Progenitor cell of endocrine pancreas (in vitro differentiated cells): ENCODE results near the gene PCYT1B. TPM values are rescaled to one million over a fixed set of nuclear protein-coding genes. Genes with fewer than 3 reads are reported as not detected.
"Not testable (repeated sequence)": the region's sequence is repeated elsewhere in the genome, so short reads cannot be mapped to it uniquely, and the experiment has no call there.

ENCODE experiments used
- DNase-seq: peaks from one replicate; pipeline ENCODE4 v3.0.0; 2021; ENCODE audit warnings: low spot score; ENCODE audit not compliant: unreplicated experiment
- H3K27ac Mint-ChIP-seq: 2 replicates; pipeline ENCODE4 v1.8.0; 2021; ENCODE audit warnings: mild to moderate bottlenecking, moderate library complexity, mixed read lengths
- H3K27me3 Mint-ChIP-seq: 2 replicates; pipeline ENCODE4 v1.8.0; 2021; ENCODE audit warnings: mixed read lengths
- H3K36me3 Mint-ChIP-seq: 2 replicates; pipeline ENCODE4 v1.8.0; 2022; ENCODE audit warnings: mixed read lengths; ENCODE audit not compliant: insufficient read depth
- H3K4me1 Mint-ChIP-seq: 2 replicates; pipeline ENCODE4 v1.8.0; 2021; ENCODE audit warnings: low read depth, mixed read lengths
- H3K4me3 Mint-ChIP-seq: 2 replicates; pipeline ENCODE4 v1.8.0; 2021; ENCODE audit warnings: low read depth, mild to moderate bottlenecking, moderate library complexity, mixed read lengths
- H3K9me3 Mint-ChIP-seq: 2 replicates; pipeline ENCODE4 v1.8.0; 2021; ENCODE audit warnings: low read depth, mixed read lengths
- total RNA-seq: library from RNA; stranded (reverse); gene quantifications from 2 replicates; pipeline ENCODE4 v1.2.1, GENCODE V29; 2021
- TF ChIP-seq, protein P1 (sequence below): fragments of 200-600 bp; sonication (generic); IDR thresholded peaks from one replicate; pipeline ENCODE4 v1.5.0; 2021; ENCODE audit warnings: antibody characterized with exemption, mild to moderate bottlenecking; ENCODE audit not compliant: unreplicated experiment

The PCYT1B gene
- total RNA-seq, 1 donor from 2014 or later = 26.6 TPM

DNA sequence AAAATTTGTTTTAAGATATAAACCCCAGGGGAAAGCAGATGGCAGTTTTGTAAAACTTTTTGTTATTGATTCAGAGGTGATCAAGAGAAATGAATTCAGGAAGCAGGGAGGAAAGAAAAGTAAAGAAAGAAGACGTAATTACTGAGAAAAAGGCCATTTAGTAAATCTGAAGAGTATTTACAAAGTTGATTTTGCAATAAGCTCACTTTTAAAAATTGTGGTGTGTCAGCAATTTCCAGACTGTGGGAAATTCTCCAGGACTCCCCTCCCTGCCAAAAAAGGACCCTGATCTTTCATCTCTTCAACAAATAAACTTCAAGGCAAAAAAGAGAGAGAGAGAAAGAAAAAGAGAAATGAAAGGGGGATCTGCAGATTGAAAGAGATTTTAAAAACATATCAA is 36.6 kb downstream of the PCYT1B start:
- Mint-ChIP-seq H3K4me3 (no peak overlapping the region), H3K27ac (no peak overlapping the region), H3K27me3 (no peaks in the 10 kb centered on the region), H3K4me1 (peaks cover 10% of the 10 kb centered on the region), H3K36me3 (peaks cover 7% of the 10 kb centered on the region), H3K9me3 (no peaks in the 10 kb centered on the region)
- DNase-seq = no peak
- TF ChIP-seq, protein P1, sequence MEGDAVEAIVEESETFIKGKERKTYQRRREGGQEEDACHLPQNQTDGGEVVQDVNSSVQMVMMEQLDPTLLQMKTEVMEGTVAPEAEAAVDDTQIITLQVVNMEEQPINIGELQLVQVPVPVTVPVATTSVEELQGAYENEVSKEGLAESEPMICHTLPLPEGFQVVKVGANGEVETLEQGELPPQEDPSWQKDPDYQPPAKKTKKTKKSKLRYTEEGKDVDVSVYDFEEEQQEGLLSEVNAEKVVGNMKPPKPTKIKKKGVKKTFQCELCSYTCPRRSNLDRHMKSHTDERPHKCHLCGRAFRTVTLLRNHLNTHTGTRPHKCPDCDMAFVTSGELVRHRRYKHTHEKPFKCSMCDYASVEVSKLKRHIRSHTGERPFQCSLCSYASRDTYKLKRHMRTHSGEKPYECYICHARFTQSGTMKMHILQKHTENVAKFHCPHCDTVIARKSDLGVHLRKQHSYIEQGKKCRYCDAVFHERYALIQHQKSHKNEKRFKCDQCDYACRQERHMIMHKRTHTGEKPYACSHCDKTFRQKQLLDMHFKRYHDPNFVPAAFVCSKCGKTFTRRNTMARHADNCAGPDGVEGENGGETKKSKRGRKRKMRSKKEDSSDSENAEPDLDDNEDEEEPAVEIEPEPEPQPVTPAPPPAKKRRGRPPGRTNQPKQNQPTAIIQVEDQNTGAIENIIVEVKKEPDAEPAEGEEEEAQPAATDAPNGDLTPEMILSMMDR = no peak

DNA sequence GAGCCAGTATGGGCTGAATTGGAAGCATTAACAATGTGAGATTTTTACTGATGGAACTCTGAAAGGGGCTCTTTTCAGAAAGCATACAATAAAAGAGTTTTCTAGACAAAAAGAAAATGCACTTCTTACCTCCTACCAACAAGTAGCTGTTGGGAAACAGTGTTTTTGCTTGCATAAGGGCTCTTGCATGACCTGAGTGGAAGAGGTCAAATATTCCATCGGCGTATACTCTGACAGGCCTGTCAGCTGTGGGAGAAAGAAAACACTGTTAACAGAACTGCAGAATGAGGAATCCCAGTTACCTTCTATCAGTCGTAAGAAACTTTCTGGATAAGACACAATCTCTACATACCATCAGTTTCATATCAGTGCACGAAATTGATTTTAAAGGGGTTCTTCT is 39.5 kb downstream of the PCYT1B start:
- no peaks in the 10 kb centered on the region for H3K27me3 Mint-ChIP-seq
- H3K9me3 Mint-ChIP-seq = no peaks in the 10 kb centered on the region
- TF ChIP-seq, protein P1 = no peak
- peaks cover 15% of the 10 kb centered on the region for H3K4me1 Mint-ChIP-seq
- H3K27ac Mint-ChIP-seq = no peak overlapping the region
- H3K36me3 Mint-ChIP-seq = peaks cover 16% of the 10 kb centered on the region
- no peak overlapping the region for H3K4me3 Mint-ChIP-seq
- no peak for DNase-seq

DNA sequence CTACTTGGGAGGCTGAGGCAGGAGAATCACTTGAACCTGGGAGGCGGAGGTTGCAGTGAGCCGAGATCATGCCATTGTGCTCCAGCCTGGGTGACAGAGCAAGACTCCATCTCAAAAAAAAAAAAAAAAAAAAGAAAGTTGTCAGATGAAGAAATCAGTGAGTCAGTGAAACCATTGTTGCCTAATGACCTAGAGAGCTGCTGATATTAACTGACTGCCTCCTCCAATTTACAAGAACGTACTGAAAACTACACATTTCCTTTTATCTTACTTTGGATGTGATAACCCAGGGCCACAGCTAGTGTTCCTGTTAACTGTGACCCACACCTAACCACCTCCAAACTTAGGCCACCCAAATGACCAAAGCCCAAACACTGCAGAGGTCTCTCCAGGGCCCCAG is 41.2 kb downstream of the PCYT1B start:
- H3K27ac Mint-ChIP-seq, H3K9me3 Mint-ChIP-seq, H3K27me3 Mint-ChIP-seq, H3K4me3 Mint-ChIP-seq, DNase-seq: not testable (repeated sequence)
- peaks cover 20% of the 10 kb centered on the region for H3K36me3 Mint-ChIP-seq
- H3K4me1 Mint-ChIP-seq = peaks cover 15% of the 10 kb centered on the region

DNA sequence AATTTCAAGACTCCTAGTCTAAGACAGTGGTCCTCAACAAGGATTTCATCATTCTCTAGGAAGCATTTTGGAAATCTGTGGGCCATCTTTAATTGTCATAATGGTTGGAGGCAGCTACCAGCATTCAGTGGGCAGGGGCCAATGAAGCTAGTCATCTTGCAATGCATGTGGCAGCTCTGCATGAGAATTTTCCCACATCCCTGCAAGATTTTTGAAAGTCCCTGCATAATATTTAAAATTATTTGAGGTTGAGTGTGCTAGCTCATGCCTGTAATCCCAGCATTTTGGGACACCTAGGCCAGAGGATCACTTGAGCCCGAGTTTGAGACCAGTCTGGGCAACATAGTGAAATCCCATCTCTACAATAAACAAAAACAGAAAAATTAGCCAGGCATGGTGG is 44.0 kb downstream of the PCYT1B start:
- peaks cover 10% of the 10 kb centered on the region for H3K4me1 Mint-ChIP-seq
- TF ChIP-seq, protein P1 = no peak
- H3K27me3 Mint-ChIP-seq = no peaks in the 10 kb centered on the region
- no peak for DNase-seq
- H3K36me3 Mint-ChIP-seq = peaks cover 22% of the 10 kb centered on the region
- H3K27ac Mint-ChIP-seq = no peak overlapping the region
- no peak overlapping the region for H3K4me3 Mint-ChIP-seq
- H3K9me3 Mint-ChIP-seq = peaks cover 4% of the 10 kb centered on the region

DNA sequence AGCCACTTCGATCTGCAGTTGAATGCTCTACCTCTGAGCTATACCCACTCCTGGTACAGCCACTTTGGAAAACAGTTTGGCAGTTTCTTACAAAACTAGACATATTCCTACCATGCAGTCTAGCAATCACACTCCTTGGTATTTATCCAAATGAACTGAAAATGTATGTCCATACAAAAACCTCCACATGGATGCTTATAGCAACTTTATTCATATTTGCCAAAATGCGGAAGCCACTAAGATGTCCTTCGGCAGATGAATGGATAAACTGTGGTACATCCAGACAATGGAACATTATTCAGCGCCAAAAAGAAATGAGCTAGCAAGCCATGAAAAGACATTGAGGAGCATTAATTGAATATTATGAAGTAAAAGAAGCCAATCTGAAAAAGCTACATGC is 45.3 kb downstream of the PCYT1B start:
- TF ChIP-seq, protein P1 = no peak
- DNase-seq = no peak
- no peak overlapping the region for H3K27ac Mint-ChIP-seq

DNA sequence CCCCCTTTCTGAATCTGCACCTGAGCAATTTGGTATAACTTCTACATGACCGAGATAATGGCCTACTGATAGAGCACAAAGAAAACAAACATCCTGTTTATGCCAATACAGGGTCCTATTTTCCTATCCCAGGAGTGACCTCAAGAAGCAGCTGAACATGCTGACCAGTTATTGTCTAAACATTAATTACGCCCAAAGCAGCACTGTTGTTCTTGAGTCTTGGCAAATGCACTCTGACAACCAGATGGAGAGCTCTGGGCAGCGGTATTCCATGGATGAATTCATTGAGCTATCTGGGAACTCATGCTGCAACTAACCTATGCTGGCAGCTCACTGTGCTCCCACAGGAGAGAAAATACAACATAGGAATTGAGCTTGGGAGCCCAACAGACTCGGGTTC is 52.6 kb downstream of the PCYT1B start:
- TF ChIP-seq, protein P1 = no peak
- Mint-ChIP-seq H3K4me3 (no peak overlapping the region), H3K9me3 (no peaks in the 10 kb centered on the region), H3K27ac (no peak overlapping the region), H3K36me3 (peaks cover under 1% of the 10 kb centered on the region), H3K27me3 (no peaks in the 10 kb centered on the region), H3K4me1 (peaks cover 2% of the 10 kb centered on the region)
- no peak for DNase-seq

More for the DNA sequence above, 45.3 kb downstream of the PCYT1B start:
- no peaks in the 10 kb centered on the region for H3K27me3 Mint-ChIP-seq
- no peak overlapping the region for H3K4me3 Mint-ChIP-seq
- peaks cover 19% of the 10 kb centered on the region for H3K36me3 Mint-ChIP-seq
- peaks cover 4% of the 10 kb centered on the region for H3K9me3 Mint-ChIP-seq
- H3K4me1 Mint-ChIP-seq = peaks cover 5% of the 10 kb centered on the region
